Activated T-cell treated with anti-CD3 and anti-CD28 coated beads, Interleukin-2, amount 50 U/mL, for 1 hour (primary cell): ENCODE results near the gene AK5.
"Not testable (repeated sequence)": the region's sequence is repeated elsewhere in the genome, so short reads cannot be mapped to it uniquely, and the experiment has no call there.

Source experiments
- DNase-seq: peaks from one replicate; pipeline ENCODE4 v3.0.0-alpha.2; 2020

The AK5 gene

DNA sequence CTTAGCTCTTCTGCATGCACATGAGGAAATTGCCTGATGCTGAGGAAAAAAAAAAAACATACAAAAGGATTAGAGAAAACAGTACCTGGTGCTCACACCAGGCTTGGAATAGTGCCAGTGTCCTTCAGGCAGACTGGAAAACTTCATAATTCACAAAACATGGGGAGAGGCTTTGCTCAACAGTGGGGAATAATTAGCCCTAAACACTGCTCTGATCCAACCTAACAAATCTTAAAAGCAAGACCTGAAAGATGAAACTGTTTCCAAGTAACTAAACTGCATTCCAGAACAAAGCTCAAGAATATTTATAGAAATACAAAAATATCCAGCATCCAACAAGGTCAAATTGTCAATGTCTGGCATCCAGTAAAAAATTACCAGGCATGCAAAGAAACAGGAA, 124.8 kb downstream of the AK5 start:
- DNase-seq, result no peak

DNA sequence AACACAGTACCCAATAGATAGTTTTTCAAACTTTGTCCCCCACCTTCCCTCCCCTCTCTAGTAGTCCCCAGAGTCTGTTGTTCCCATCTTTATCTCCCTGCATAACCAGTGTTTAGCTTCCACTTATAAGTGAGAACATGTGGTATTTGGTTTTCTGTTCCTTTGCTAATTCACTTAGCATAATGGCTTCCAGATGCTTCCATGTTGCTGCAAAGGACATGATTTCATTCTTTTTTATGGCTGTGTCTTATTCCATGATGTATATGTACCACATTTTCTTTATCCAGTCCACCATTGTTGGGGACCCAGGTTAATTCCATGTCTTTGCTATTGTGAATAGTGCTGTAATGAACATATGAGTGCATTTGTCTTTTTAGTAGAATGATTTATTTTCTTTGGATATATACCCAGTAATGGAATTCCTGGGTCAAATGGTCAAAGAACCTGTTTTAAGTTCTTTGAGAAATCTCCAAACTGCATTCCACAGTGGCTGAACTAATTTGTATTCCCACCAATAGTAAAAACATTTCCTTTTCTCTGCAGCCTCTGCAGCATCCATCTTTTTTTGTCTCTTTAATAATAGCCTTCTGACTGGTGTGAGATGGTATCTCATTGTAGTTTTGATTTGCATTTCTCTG, 126.0 kb downstream of the AK5 start:
- DNase-seq, result no peak

DNA sequence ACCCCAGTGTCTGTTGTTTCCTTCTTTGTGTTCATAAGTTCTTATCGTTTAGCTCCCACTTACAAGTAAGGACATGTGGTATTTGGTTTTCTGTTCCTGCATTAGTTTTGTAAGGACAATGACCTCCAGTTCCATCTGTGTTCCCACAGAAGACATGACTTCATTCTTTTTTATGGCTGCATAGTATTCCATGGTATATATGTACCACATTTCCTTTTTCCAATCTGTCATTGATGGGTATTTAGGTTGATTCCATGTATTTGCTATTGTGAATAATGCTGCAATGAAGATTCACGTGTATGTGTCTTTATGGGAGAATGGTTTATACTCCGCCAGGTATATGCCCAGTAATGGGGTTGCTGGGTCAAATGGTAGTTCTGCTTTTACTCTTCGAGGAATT, 127.1 kb downstream of the AK5 start:
- not testable (repeated sequence) for DNase-seq

DNA sequence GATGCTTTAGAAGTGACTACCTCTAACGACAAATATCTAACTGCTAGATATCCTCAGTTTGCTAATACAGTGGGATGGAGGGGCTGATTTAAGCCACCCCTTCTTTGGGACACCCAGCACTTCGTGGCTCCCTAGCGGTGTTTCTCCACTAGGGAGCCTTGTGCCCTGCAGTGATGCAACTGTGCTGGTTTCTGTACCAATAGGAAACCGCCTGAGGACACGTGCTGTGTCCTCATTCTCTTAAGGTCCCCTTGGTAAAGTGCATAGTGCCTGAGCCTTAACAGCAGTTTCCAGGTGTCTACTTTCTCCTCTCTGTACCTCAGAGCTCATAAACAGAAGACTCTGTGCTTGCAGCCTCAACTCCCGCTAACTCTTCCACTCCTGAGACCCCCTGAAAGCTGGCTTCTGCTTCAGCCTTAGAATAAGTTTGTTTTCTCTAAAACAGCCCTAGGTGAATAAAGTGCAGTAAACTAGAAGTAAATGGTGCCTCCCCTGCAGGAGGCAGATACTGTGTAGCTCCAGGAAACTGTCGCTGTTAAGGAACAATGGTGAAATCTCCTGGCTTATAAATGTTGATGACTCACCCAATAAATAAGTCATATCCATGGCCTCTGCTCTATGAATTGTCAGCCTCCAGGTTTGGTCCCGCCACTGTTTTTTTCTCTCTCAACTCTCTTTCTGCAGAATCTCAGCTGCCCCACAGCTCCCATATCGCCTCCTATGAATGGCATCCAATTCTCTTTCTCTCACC, 130.4 kb downstream of the AK5 start:
- no peak for DNase-seq

DNA sequence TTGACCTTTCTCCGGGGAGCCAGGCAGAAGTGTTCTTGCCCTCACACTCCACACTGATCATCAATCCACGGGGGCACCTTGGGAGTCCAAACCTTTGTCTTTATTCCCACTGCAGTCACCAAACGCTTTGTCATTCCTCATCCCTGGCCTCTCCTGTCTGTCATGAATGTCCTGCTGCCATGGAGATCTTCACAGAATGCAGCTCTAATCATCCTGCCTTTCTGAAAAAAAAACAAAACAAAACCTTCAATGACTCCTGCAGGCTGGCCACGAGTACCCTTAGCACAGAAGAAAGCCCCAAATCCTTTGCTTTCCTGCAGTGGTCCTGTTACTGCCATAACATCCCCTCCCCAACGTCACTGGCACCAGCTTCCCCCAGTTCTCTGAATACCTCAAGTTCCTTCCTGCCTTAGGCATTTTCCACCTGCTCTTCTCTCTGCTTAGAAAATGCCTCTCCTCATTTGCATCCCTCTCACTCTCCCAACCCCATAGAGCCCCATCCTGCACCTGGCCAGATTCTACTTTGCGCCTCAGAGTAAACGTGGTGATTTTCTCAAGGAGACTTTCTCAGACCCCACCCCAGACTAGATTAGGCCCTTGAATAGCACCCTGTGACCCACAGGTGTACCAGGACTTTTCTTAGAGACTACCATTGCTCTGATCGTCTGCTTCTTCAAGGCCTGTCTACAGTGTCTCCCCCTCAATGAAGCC, 131.2 kb downstream of the AK5 start:
- DNase-seq, result no peak

DNA sequence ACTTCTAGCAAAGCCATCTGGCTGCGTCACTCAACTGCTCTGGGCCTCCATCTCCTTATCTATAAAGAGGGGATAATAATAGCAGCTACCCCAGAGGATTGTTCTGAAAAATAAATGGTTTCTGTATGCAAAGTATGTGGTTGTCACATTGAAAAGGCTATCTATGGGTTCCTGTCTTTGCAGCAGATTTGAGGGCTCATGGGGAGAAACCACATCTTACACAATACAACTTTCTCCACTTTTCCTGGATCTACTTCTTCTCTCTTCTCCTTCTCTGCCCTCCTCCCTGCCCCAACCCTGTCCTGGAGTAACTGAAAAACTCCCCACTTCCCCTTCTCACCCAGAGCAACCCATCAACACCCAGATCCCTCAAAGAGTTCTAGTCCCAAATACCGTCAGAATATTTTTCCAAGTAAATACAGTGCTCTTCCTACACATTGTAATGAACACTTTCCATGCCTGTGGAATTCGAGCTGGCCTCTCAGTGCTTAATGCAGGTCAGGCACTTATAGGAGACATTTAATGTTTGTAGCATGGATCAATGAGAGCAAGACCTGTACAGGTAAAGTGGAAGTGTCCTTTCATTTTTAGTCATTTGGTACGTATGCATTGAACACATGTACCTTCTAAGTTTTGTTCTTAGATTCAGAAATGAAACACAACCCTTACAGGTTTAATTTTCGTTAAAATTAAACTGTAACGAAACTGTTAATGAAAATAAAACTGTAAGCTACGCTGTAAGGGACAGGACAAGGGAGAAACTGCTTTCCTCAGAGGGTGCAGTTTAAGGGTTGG, 131.9 kb downstream of the AK5 start:
- no peak for DNase-seq

DNA sequence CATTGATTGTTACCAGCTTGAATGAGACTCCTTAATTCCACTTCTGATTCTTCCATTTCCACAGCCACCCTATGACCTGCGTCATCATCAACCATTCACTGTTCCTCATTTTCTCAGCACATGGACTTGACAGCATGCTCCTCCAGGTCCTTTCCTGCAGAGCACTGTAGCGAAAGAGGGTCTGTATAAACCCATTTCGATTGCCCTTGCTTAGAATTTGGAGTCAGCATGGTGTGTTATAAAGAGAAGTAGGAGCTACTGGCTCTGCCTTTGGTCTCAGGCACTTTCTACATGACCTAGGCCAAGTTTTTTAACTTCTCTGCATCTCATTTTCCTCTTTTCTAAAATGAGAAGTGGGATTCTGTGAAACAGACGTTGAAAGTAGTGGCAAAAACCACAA, 133.8 kb downstream of the AK5 start:
- DNase-seq, result no peak

DNA sequence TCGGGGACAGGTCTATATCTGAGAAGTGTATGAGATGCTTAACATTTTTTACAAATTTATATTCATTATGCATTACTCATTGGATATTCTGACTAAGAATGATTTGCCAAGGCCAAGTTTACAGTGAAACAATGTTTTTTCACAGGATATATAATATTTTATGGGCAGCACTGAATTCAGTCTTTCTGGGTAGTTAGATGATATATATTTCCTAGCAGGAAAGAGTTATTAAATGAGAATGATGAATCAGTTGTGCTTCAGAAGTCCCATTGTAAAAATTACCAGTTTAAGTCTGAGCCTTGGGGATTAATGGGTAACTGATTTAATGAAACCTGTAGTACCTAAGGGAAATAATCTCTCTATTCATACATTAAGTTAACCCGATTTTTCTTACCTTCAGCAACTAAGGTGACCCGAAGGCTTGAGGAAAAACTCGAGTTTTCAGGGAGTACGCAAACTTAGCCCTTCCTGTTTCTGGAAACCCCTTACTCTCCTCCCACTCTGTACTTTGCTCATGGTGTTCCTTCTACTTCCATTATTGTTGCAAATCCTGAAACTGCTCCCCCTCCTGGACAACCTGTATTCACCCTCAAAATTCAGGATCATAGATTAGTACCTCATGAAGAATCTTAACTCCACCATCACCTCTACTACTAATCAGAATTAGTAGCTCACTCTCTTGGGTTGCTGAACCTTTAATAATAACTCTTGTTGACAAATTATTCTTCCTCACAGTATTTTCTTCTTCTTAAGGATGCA, 135.1 kb downstream of the AK5 start:
- no peak for DNase-seq

DNA sequence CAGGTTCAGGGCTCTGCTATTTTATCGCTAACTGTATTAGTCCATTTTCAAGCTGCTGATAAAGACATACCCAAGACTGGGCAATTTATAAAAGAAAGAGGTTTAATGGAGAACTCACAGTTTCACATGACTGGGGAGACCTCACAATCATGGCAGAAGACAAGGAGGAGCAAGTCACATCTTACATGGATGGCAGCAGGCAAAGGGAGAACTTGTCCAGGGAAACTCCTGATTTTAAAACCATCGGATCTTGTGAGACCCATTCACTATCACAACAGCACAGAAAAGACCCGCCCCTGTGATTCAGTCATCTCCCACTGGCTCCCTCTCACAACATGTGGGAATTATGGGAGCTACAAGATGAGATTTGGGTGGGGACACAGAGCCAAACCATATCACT, 136.2 kb downstream of the AK5 start:
- DNase-seq, result not testable (repeated sequence)

DNA sequence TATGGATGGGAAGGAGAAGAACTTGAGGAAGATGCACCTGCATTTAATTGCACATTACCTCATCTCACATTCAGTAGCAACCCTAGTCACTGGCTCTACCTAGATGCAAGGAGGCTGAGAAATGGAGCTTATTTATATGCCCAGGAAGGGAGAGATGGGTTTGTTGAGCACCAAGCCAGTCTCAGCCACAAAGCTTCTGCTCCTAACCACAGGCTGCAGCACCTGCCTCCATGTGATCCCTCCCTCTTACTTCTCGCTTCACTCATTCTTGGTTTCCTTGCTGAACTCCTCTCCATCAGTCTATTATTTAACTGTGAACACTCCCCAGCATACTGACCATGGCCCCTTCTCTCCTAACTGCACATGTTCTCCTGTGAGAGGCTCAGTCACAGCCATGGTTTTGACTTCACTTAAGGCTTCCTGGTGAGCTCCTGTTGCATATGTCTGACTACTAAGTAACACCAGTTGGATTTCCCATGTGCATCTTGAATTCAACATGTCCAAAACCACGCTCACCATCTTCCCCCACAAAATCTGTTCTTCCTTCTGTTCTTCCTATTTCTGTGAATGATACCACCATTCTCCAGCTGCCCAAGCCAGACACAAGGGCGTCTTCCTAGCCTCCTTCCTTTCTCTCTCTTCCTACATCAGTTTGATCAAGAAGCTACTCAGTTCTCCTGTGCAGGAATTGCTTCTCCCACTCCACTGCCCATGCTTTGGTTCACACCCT, 139.8 kb downstream of the AK5 start:
- no peak for DNase-seq

DNA sequence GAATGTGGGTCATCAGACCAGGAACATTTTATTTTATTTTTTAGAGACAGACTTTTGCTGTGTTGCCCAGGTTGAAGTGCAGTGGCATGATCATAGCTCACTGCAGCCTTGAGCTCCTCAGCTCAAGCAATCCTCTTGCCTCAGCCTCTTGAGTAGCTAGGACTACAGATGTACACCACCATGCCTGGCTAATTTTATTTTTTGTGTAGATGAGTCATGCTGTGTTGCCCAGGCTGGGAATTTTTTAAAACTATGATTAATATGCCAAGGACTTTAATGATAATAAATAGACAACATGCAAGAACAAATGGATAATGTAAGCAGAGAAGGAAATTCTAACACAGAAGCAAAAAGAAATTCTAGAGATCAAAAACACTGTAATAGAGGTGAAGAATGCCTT, 142.4 kb downstream of the AK5 start:
- no peak for DNase-seq

DNA sequence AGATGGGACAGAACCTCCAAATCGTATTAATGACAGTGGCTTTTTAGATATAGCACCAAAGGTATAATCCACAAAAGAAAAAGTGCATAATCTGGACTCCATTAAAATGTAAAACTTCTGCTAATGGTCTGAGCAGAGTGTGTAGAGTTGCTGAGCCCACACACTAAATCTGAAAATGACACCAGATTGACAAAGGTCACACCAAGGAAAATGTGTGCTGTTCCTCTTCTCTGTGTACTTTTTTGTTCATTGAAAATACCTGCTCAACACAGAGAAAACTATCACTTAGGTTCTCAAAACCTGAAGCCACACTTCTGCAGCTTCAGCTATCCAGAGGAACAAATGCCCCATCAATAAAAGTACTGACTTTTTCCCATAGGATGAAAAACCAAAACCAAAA, 146.2 kb downstream of the AK5 start:
- no peak for DNase-seq

DNA sequence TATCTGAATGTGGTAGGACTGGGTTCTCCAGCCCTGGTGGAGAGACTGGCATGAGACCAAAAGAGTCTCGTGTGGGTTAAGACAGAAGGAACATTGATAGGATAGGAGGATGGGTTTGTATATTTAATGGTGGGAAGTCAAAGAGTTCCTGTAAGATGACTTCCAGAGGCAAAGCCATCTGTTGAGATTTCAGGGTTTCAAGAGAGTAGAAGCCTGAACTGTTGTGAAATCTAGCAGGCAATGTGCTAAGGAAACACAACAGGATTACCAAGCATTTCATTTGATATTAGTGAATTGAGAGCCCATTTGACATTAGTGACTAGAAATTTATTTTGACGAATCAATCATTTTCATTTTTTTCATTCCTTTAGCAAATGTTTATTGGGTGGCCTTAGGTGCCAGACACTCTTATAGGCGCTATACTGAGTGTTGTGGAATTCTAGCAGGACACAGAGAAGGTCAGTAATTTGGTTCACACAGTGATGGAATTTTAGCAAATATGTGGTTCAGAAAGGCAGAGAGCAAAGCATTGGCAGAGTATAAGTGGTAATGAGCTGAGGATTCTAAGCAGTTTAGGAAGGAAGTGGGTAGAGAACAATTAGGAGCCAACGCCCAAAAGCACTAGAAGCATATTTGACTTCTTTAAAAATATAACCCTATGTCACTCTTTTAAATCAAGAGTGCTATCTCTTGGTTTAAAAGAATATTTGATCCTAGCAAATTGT, 149.3 kb downstream of the AK5 start:
- no peak for DNase-seq

DNA sequence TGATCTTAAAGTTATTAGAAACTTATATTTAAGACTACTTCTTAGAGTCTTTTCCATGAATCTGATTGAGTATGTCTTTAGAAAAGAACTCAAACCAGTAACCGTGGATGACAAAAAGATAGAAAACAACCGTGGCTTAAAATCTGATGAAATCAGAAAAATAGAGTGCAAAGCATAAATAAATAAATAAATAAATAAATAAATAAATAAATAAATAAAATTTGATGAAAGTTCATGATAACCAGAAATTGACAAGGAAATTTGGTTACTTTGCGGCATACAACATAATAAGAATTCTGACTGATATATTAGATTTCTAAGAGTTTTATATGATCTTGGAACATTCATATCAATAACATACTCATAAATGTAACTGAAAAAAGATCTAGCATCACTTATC, 152.1 kb downstream of the AK5 start:
- DNase-seq, result no peak

DNA sequence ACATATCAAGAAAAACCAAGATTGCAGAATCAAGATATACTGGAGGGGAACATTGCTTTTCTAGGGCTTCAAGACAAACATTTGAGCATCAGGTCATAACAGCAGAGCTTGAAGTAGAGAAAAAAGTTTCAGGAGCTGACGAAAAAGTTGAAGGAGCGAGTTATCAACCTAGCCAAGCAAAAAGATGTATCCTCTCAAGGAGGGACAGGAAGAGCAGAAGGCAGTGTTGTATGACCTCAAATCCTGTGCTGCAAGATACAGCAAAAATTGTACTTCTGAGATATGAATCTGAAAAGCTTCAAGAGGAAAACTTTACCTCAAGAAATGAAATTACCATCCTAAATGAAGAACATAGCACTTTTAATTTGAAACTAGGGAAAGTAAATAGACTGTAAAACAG, 153.1 kb downstream of the AK5 start:
- DNase-seq, result no peak

DNA sequence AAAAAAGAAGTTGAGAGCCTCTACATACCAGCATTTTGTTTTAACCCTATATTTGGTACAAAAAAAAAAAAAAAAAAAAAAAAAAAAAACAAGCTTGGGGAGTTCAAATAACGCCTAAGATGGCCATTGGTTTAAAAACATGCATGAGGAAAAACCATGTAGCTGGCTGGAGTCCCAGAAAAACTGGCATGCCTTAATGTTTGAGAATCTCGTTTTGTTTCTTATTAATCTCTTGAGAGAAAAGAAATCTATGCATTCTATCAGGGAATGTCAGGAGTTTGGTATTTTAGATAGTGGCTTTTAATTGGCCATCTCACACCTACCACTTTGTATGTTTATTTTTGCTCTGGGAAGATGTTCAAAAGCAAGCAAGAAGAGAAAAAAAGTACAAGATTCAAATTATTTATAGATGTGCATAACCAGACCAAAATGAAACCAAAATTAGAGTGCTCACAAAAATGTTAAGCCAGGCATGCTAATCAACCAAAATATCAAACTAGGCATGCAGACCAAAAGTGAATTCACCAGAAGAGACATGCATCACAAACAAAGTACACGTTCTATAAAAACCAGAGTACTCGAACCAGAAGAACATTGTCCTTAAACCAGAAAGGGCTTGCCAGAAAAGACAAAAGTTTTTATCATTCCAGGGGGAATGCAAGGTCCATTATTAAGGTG, 156.6 kb downstream of the AK5 start:
- no peak for DNase-seq

DNA sequence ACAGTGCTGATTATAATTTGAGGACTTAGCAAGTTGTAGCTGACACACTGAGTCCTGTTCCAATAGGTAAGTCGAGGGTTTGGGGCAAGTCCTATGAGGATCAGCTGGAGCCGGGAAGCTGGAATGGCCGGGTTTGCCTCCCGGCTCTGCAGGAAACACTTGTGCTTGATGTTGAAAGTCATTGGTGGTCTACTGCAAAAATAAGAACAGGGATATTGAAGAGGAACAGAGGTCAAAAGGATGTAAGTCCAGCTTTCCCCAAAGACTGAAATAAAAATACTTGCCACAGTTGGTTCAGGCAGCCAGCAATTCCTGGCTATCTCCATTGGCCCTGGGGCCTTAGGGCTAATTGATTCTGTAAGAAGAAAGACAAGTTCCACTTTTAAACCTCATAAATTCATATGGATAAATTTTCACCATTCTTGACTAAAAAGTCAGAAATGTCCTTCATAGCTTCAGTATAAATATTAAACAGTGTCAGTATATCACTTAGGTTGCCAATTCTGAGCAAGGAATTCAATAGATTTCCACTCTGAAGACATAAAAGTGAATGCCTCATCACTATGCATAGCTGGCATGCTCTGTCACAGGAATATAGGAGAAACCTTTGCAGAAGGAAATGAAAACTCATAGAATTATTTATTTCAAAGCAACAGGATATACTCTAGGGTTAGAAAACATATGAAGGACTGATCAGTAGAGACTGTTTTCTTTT, 165.2 kb downstream of the AK5 start:
- no peak for DNase-seq

DNA sequence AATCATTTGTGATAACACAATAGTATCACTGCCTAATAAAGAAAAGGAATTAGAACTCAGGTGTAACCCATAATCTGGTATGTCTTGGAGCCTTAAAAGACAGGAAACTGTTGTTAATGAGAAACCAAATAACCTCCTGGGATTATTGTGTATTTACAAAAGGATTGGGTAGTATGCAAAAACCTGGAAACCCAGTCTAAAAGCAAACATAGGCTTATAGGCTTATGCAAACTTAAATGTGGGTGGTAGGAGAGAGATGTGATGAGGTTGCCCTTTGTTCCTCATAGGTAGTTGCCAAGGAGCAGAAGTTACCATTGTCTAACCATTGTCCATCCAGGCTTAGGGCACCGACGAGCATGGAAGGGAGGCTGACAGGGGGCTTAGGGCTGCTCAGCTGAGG, 165.8 kb downstream of the AK5 start:
- no peak for DNase-seq

DNA sequence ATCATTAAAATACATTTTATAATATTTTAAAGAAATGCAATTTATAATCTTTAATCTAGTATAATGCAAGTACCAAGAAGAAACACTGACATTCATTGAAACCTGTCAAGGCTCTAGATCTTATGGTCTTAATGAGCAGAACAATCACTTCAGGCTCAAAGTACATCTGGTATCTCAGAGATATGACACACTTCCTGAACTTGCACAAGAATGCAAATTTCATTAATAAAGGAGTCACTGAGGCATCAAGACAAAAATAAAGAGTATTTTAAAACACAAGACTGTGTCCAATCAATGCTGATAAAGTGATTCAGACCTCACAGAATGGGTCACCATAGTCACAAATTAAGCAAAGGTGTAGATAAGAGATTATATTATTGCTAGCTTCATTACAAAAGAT, 178.1 kb downstream of the AK5 start:
- DNase-seq, result no peak

DNA sequence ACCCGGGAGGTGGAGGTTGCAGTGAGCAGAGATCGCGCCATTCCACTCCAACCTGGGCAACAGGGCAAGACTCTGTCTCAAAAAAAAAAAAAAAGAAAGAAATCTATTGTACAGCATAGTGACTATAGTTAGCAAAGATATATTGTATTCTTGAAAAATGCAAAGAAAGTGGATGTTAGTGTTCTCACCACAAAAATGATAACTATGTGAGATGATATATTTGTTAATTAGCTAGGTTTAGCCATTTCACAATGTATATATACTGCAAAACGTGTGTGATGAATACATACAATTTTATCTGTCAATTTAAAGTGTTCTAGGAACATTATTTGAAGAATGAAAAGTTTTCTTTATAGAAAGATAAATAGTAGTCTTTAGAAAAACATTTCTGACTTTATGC, 179.9 kb downstream of the AK5 start:
- no peak for DNase-seq
